HepG2 (cell line): Measurements from ENCODE around the gene ZFHX3. TPM values are rescaled to one million over a fixed set of nuclear protein-coding genes. Genes with fewer than 3 reads are reported as not detected.

Source experiments
- ATAC-seq: fragments of 200-7000 bp; cut with Tn5 transposase; 3 replicates; pipeline ENCODE4 v1.9.1; 2020; ENCODE audit warnings: mild to moderate bottlenecking, moderate library complexity
- BruUV-seq: library from RNA; stranded (reverse); fragments of 400-500 nt; replicated peaks from 2 replicates; lab custom pipeline; 2021; lab: Mats Ljungman, UMichigan
- CTCF ChIA-PET: fragments of 300-600 bp; formaldehyde crosslinking; extraction: SDS; loops from one replicate; lab custom pipeline; 2021; ENCODE audit warnings: low total read pairs, inconsistent platforms, low intra/inter-chr PET ratio; lab: Yijun Ruan, JAX
- POLR2A ChIA-PET: fragments of 350-600 bp; sonication (Branson Sonifier 250); formaldehyde crosslinking; loops from one replicate; lab custom pipeline; 2020; ENCODE audit warnings: antibody characterized with exemption, inconsistent platforms; lab: Yijun Ruan, JAX
- DNase-seq: peaks from one replicate; pipeline ENCODE4 v3.0.0-alpha.2; 2015; ENCODE audit warnings: low spot score
- FAIRE-seq: peaks from 3 replicates; lab custom pipeline; 2011; peaks lifted over from hg19 to GRCh38; lab: Jason Lieb, UNC
- H2AFZ ChIP-seq: one replicate; pipeline ENCODE4 v1.6.1; 2011; ENCODE audit warnings: low read length, inconsistent platforms
- H3K27ac ChIP-seq: fragments of 300-600 bp; 3 replicates; pipeline ENCODE4 v1.8.0; 2011; ENCODE audit warnings: mixed run types, mild to moderate bottlenecking, mixed read lengths, low read length, inconsistent platforms; ENCODE audit not compliant: insufficient read depth; ENCODE audit errors: extremely low read length
- H3K27me3 ChIP-seq, 2 experiments: fragments of 200-600 bp in 1 of 2; 2 replicates in 1 of 2; 3 replicates in 1 of 2; pipeline versions ENCODE4 v1.6.0 to v1.8.0; 2011; ENCODE audit warnings: low read length in 2 of 2, mild to moderate bottlenecking in 2 of 2, moderate library complexity in 2 of 2, inconsistent platforms in 1 of 2; ENCODE audit not compliant: insufficient read depth in 2 of 2, control insufficient read depth in 1 of 2
- H3K36me3 ChIP-seq, 2 experiments: fragments of 200-600 bp in 1 of 2; replicated peaks in 1 of 2; 2 replicates in 1 of 2; 3 replicates in 1 of 2; pipeline versions ENCODE4 v1.5.1 to v1.8.0; 2011; ENCODE audit warnings: low read length in 2 of 2, inconsistent platforms in 1 of 2; ENCODE audit not compliant: insufficient read depth in 2 of 2, control insufficient read depth in 1 of 2
- H3K4me1 ChIP-seq: 2 replicates; pipeline ENCODE4 v1.5.1; 2012; ENCODE audit warnings: low read length, inconsistent platforms; ENCODE audit not compliant: insufficient read depth
- H3K4me2 ChIP-seq: 2 replicates; pipeline ENCODE4 v1.6.0; 2011; ENCODE audit warnings: low read depth, low read length, inconsistent platforms
- H3K4me3 ChIP-seq, 3 experiments: fragments of 200-600 bp in 1 of 3; sonication (generic), shearing (Covaris generic) in 1 of 3; replicated peaks in 1 of 3; 2 replicates each; pipeline ENCODE4 v1.5.1; 2011 to 2016; ENCODE audit warnings: low read length in 3 of 3, inconsistent platforms in 2 of 3, low read depth in 2 of 3, mild to moderate bottlenecking in 2 of 3, control low read depth in 1 of 3, mixed read lengths in 1 of 3; ENCODE audit not compliant: insufficient read depth in 1 of 3
- H3K79me2 ChIP-seq: one replicate; pipeline ENCODE4 v1.6.1; 2011; ENCODE audit warnings: low read length, inconsistent platforms; ENCODE audit not compliant: insufficient read depth
- H3K9ac ChIP-seq: 2 replicates; pipeline ENCODE4 v1.6.0; 2011; ENCODE audit warnings: mild to moderate bottlenecking, low read depth, low read length, inconsistent platforms; ENCODE audit not compliant: insufficient read depth
- H3K9me3 ChIP-seq: 2 replicates; pipeline ENCODE4 v1.5.1; 2012; ENCODE audit warnings: mild to moderate bottlenecking, low read length
- H4K20me1 ChIP-seq: 2 replicates; pipeline ENCODE4 v1.6.0; 2011; ENCODE audit warnings: inconsistent platforms, mild to moderate bottlenecking, low read length, moderate library complexity; ENCODE audit not compliant: insufficient read depth
- CAMTA2 ChIP-seq: sonication (generic); formaldehyde crosslinking; IDR thresholded peaks from 2 replicates; pipeline ENCODE4 v1.4.0; 2020; ENCODE audit warnings: mild to moderate bottlenecking, missing genetic modification reagents, borderline replicate concordance
- GATAD1 ChIP-seq: IDR thresholded peaks from 2 replicates; pipeline ENCODE4 v1.6.1; 2016; ENCODE audit warnings: missing genetic modification reagents, missing compliant biosample characterization
- MTA3 ChIP-seq: sonication (generic); formaldehyde crosslinking; IDR thresholded peaks from 2 replicates; pipeline ENCODE4 v1.4.0; 2020; ENCODE audit warnings: missing genetic modification reagents
- POGZ ChIP-seq: sonication (generic); formaldehyde crosslinking; IDR thresholded peaks from 2 replicates; pipeline ENCODE4 v1.4.0; 2020; ENCODE audit warnings: mild to moderate bottlenecking, missing genetic modification reagents
- ZNF160 ChIP-seq: sonication (generic); formaldehyde crosslinking; IDR thresholded peaks from 2 replicates; pipeline ENCODE4 v1.8.0; 2022; ENCODE audit warnings: mild to moderate bottlenecking, inconsistent platforms, missing genetic modification reagents
- ZNF383 ChIP-seq: sonication (generic); formaldehyde crosslinking; IDR thresholded peaks from 2 replicates; pipeline ENCODE4 v1.4.0; 2020; ENCODE audit warnings: missing genetic modification reagents, mild to moderate bottlenecking, borderline replicate concordance
- ZNF543 ChIP-seq: sonication (generic); formaldehyde crosslinking; IDR thresholded peaks from 2 replicates; pipeline ENCODE4 v1.4.0; 2020; ENCODE audit warnings: mild to moderate bottlenecking, missing genetic modification reagents
- ZNF556 ChIP-seq: sonication (generic); formaldehyde crosslinking; IDR thresholded peaks from 2 replicates; pipeline ENCODE4 v1.4.0; 2020; ENCODE audit warnings: mild to moderate bottlenecking, missing genetic modification reagents, borderline replicate concordance
- WGBS: methylation state at CpG from one replicate; pipeline ENCODE4 v1.1.6; 2017; ENCODE audit warnings: low lambda C conversion rate; 5-methylcytosine and 5-hydroxymethylcytosine counted together
- in situ Hi-C: cut with HindIII; loops from 2 replicates; pipeline ENCODE4 v1.10.0; 2017; ENCODE audit warnings: low pct_unique_long_range_greater_than_20kb; ENCODE audit not compliant: extremely low pct_ligation_motif_present
- intact Hi-C: fragments of 100-400 bp; cut with micrococcal nuclease; formaldehyde crosslinking; loops from one replicate; pipeline ENCODE4 v1.10.0; 2022; ENCODE audit not compliant: unreplicated experiment
- polyA plus RNA-seq, 8 experiments: library from polyadenylated mRNA; depleted of rRNA in 3 of 8; stranded (reverse) in 7 of 8; unstranded in 1 of 8; fragments of >200 nt; fragmentation: Illumina TruSeq in 4 of 8; extraction: Trizol in 4 of 8; gene quantifications; 2 replicates each; pipeline versions ENCODE4 v1.2.1 to v1.2.3, GENCODE V29; 2011 to 2016; ENCODE audit warnings: low read depth in 4 of 8, missing spikeins in 1 of 8, mixed read lengths in 1 of 8; ENCODE audit not compliant: insufficient read depth in 1 of 8
- total RNA-seq, 5 experiments: library from RNA; depleted of rRNA; stranded (reverse); fragments of >200 nt; fragmentation: Illumina TruSeq; extraction: Trizol; gene quantifications; 2 replicates each; pipeline ENCODE4 v1.2.3, GENCODE V29; 2016; ENCODE audit warnings: low read depth in 1 of 5
- TF ChIP-seq, protein P1 (sequence below): sonication (generic); formaldehyde crosslinking; IDR thresholded peaks from 2 replicates; pipeline ENCODE4 v1.4.0; 2020; ENCODE audit warnings: missing genetic modification reagents
- TF ChIP-seq, protein P2 (sequence below): sonication (generic); formaldehyde crosslinking; IDR thresholded peaks from 2 replicates; pipeline ENCODE4 v1.8.0; 2022; ENCODE audit warnings: mild to moderate bottlenecking, missing genetic modification reagents; ENCODE audit not compliant: insufficient replicate concordance
- TF ChIP-seq, protein P3 (sequence below), 2 experiments: sonication (generic) in 1 of 2; formaldehyde crosslinking in 1 of 2; IDR thresholded peaks; 2 replicates each; pipeline versions ENCODE4 v1.4.0 to v1.6.1; 2018 to 2020; ENCODE audit warnings: missing genetic modification reagents in 2 of 2, borderline replicate concordance in 1 of 2, low read depth in 1 of 2, mild to moderate bottlenecking in 1 of 2, missing biosample characterization in 1 of 2

Gene ZFHX3
- total and polyA plus RNA-seq, 2 of the 13 experiments (the other 11 are each of a cell fraction or from before 2014, with no cell fraction given) = 5.0 to 6.0 TPM

DNA sequence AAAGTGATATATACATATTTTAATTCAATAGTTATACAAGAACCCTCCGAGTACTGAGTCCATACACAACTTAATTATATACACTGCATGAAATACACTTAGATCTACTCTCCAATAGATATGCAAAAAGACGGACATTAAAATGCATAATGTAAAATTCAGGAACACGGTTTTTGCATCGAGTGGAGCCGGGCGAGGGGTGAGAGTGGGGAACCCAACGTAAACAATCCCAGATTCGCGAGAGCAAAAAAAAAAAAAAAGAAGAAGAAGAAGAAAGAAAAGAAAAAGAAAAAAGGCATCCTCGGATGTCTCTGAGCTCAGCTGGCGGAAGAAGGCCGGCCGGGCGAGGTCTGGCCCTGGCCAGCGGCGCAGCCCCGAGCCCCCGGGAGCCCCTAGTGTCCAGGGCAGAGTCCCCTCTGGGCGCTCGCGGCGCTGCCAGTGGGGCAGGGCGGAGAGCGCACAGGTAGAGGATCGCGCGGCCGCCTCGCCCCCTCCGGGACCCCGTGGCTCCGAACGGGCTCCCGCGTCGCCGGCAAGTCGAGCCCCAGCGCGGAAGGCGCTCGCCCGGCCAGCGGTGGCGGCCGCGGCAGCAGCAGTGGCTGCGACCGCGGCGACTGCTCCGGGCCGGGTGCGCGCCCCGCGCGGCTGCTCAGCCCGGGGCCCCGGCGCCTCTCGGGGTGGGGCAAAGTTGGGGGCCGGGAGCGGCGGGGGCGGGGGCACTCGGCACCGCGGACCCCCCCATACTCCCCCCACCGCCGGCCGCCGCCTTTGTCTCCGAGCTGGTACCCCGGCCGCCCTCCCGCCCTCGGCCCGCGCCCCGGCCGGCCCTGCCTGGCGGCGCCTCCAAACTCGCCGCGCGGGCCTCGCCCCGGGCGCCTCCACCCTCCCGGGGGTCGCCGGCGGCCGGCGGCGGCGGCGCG, 9.6 kb upstream of the ZFHX3 start (continued):
- TF ChIP-seq, protein P1, sequence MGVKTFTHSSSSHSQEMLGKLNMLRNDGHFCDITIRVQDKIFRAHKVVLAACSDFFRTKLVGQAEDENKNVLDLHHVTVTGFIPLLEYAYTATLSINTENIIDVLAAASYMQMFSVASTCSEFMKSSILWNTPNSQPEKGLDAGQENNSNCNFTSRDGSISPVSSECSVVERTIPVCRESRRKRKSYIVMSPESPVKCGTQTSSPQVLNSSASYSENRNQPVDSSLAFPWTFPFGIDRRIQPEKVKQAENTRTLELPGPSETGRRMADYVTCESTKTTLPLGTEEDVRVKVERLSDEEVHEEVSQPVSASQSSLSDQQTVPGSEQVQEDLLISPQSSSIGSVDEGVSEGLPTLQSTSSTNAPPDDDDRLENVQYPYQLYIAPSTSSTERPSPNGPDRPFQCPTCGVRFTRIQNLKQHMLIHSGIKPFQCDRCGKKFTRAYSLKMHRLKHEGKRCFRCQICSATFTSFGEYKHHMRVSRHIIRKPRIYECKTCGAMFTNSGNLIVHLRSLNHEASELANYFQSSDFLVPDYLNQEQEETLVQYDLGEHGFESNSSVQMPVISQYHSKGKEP (CRISPR knock-in tag) = no peak
- TF ChIP-seq GATAD1 (CRISPR knock-in tag) (no peak), ZNF556 (CRISPR knock-in tag) (no peak)

DNA sequence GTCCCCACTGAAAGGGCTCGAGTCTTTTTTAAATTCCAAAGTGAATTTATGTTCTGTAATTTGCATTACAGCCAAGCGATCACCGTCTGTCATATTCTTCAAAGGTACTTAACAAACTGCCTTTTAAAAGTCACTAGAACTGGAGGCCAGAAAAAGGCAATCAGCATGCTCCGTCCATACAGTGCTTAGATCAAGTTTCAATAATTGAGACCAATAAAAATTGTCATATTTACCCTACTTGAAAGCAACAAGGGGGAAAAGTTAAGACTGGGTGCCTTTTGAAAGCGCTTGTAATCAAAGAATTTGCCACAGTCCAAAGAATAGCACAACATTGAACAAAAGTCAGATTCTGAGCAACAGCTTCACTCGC, 9.0 kb upstream of the ZFHX3 start:
- Histone ChIP-seq H4K20me1 (no peaks in the 10 kb centered on the region), H3K27me3 (no peaks in the 10 kb centered on the region), H2AFZ (no peak overlapping the region), H3K27ac (peak overlapping the region; percentile 82), H3K79me2 (peaks cover 54% of the 10 kb centered on the region), H3K9ac (peak overlapping the region; percentile 86), H3K9me3 (no peaks in the 10 kb centered on the region), H3K4me2 (peak overlapping the region; percentile 98), H3K36me3 (no peaks in the 10 kb centered on the region), H3K4me1 (peaks cover 66% of the 10 kb centered on the region), H3K4me3 (peak overlapping the region; percentile 75 to 91 (median 77))
- DNase-seq (no peak), ATAC-seq (no peak), FAIRE-seq (no peak)
- POLR2A ChIA-PET = interaction anchor here (1.0 to 5.1 kb wide), 8 partner anchors 9 to 224 kb away, joined by 3 to 36 read pairs (median 8); partner anchors contain the start of gene ZFHX3
- CTCF ChIA-PET = no interaction called here
- BruUV-seq = TSS peak; percentile 71
- TF ChIP-seq ZNF543 (CRISPR knock-in tag) = 0 out of 2 replicates have a peak, but pooled peaks have one; percentile 25
- TF ChIP-seq, protein P2, sequence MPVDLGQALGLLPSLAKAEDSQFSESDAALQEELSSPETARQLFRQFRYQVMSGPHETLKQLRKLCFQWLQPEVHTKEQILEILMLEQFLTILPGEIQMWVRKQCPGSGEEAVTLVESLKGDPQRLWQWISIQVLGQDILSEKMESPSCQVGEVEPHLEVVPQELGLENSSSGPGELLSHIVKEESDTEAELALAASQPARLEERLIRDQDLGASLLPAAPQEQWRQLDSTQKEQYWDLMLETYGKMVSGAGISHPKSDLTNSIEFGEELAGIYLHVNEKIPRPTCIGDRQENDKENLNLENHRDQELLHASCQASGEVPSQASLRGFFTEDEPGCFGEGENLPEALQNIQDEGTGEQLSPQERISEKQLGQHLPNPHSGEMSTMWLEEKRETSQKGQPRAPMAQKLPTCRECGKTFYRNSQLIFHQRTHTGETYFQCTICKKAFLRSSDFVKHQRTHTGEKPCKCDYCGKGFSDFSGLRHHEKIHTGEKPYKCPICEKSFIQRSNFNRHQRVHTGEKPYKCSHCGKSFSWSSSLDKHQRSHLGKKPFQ (CRISPR knock-in tag) = peak; percentile 59
- TF ChIP-seq ZNF383 (CRISPR knock-in tag) = 0 out of 2 replicates have a peak, but pooled peaks have one; percentile 44
- TF ChIP-seq POGZ (CRISPR knock-in tag) = no peak
- no peak for TF ChIP-seq CAMTA2 (CRISPR knock-in tag)
- TF ChIP-seq ZNF160 (CRISPR knock-in tag) = no peak
- TF ChIP-seq MTA3 (CRISPR knock-in tag) = no peak
- TF ChIP-seq, protein P3, sequence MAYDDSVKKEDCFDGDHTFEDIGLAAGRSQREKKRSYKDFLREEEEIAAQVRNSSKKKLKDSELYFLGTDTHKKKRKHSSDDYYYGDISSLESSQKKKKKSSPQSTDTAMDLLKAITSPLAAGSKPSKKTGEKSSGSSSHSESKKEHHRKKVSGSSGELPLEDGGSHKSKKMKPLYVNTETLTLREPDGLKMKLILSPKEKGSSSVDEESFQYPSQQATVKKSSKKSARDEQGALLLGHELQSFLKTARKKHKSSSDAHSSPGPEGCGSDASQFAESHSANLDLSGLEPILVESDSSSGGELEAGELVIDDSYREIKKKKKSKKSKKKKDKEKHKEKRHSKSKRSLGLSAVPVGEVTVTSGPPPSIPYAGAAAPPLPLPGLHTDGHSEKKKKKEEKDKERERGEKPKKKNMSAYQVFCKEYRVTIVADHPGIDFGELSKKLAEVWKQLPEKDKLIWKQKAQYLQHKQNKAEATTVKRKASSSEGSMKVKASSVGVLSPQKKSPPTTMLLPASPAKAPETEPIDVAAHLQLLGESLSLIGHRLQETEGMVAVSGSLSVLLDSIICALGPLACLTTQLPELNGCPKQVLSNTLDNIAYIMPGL (CRISPR knock-in tag; IDR thresholded peaks at IDR 0.05; ENCODE audit: borderline replicate concordance in 1 of 2, low read depth in 1 of 2) = peak in 1 of 2 experiments; percentile 8; a peak in 1 of 4 replicates
- 8% methylated on average over 6 of the region's 6 CpGs for WGBS
- intact Hi-C loops (loop anchor here (1.0 to 5.0 kb wide), 4 partner anchors 10 to 140 kb away; no protein-coding TSS in a partner anchor), in situ Hi-C loops (loop anchor here (5.0 kb wide), 1 partner anchor 180 kb away; no protein-coding TSS in a partner anchor)
